Endodermal cell (in vitro differentiated cells): ENCODE data around the gene RTP3. TPM values are rescaled to one million over a fixed set of nuclear protein-coding genes. Genes with fewer than 3 reads are reported as not detected.

Experiments
- DNase-seq: peaks from one replicate; pipeline ENCODE4 v3.0.0-alpha.2; 2017
- H3K27ac ChIP-seq: 2 replicates; pipeline ENCODE4 v1.5.1; 2013; ENCODE audit warnings: mild to moderate bottlenecking, low read depth, low read length, moderate library complexity
- H3K27me3 ChIP-seq: 2 replicates; pipeline ENCODE4 v1.6.1; 2013; ENCODE audit warnings: mild to moderate bottlenecking, low read length, moderate library complexity; ENCODE audit not compliant: insufficient read depth, control insufficient read depth, poor library complexity, severe bottlenecking
- H3K36me3 ChIP-seq: 2 replicates; pipeline ENCODE4 v1.7.0; 2013; ENCODE audit warnings: mild to moderate bottlenecking, low read length, moderate library complexity; ENCODE audit not compliant: control insufficient read depth, insufficient read depth
- H3K4me1 ChIP-seq: one replicate; pipeline ENCODE4 v1.7.0; 2013; ENCODE audit warnings: low read length; ENCODE audit not compliant: control insufficient read depth, insufficient read depth
- H3K4me3 ChIP-seq: 2 replicates; pipeline ENCODE4 v1.5.1; 2013; ENCODE audit warnings: mild to moderate bottlenecking, low read length, moderate library complexity
- H3K9ac ChIP-seq: 2 replicates; pipeline ENCODE4 v1.6.1; 2013; ENCODE audit warnings: mild to moderate bottlenecking, low read length, moderate library complexity; ENCODE audit not compliant: poor library complexity, severe bottlenecking; ENCODE audit errors: extremely low read depth
- H3K9me3 ChIP-seq: 2 replicates; pipeline ENCODE4 v1.6.1; 2013; ENCODE audit warnings: mild to moderate bottlenecking, low read length, moderate library complexity; ENCODE audit not compliant: control insufficient read depth
- H3K27ac Mint-ChIP-seq: 2 replicates; pipeline ENCODE4 v1.8.0; 2020; ENCODE audit warnings: mixed read lengths
- H3K27me3 Mint-ChIP-seq: 2 replicates; pipeline ENCODE4 v1.8.0; 2021; ENCODE audit warnings: mild to moderate bottlenecking, mixed read lengths; ENCODE audit not compliant: insufficient read depth
- H3K36me3 Mint-ChIP-seq: 2 replicates; pipeline ENCODE4 v1.8.0; 2020; ENCODE audit warnings: low read depth, mixed read lengths
- H3K4me1 Mint-ChIP-seq: 2 replicates; pipeline ENCODE4 v1.8.0; 2020; ENCODE audit warnings: mixed read lengths
- H3K4me3 Mint-ChIP-seq: 2 replicates; pipeline ENCODE4 v1.8.0; 2020; ENCODE audit warnings: mild to moderate bottlenecking, moderate library complexity, mixed read lengths
- H3K9me3 Mint-ChIP-seq: 2 replicates; pipeline ENCODE4 v1.8.0; 2020; ENCODE audit warnings: mild to moderate bottlenecking, mixed read lengths
- CTCF ChIP-seq: fragments of 200-600 bp; sonication (generic); conservative IDR thresholded peaks from 2 replicates; pipeline ENCODE4 v1.5.0; 2021; ENCODE audit warnings: antibody characterized with exemption, mild to moderate bottlenecking
- WGBS, 2 experiments: methylation state at CpG; one replicate each; pipeline versions ENCODE4 v1.1.5 to v1.1.7; 2013; ENCODE audit warnings: missing lambda C conversion rate in 2 of 2, mixed read lengths in 1 of 2; ENCODE audit not compliant: insufficient coverage in 1 of 2, insufficient read length in 1 of 2; 5-methylcytosine and 5-hydroxymethylcytosine counted together
- total RNA-seq, 2 donors: library from RNA; stranded (reverse); fragmentation: NEBNext Ultra II Directional in 1 of 2; extraction: Animal tissue kit (Norgen Biotek cat#: 25700) in 1 of 2; gene quantifications; 2 replicates in 1 of 2; 3 replicates in 1 of 2; pipeline ENCODE4 v1.2.1, GENCODE V29; 2021

The RTP3 gene
- total RNA-seq, 2 donors from 2014 or later, result not detected

- H3K9me3 Mint-ChIP-seq, result no peaks in the 10 kb centered on the region
- H3K4me3 Mint-ChIP-seq, result no peak overlapping the region
- TF ChIP-seq CTCF, result no peak
- Histone ChIP-seq H3K4me1 (no peaks in the 10 kb centered on the region), H3K36me3 (no peaks in the 10 kb centered on the region), H3K9me3 (no peaks in the 10 kb centered on the region), H3K27ac (no peak overlapping the region), H3K4me3 (no peak overlapping the region), H3K27me3 (no peaks in the 10 kb centered on the region), H3K9ac (no peak overlapping the region)
- WGBS, 2 experiments, result 89 to 93% methylated on average over 5 of the region's 5 CpGs
- peaks cover 4% of the 10 kb centered on the region for H3K27me3 Mint-ChIP-seq
- H3K36me3 Mint-ChIP-seq, result peaks cover 5% of the 10 kb centered on the region
- H3K27ac Mint-ChIP-seq, result no peak overlapping the region
- H3K4me1 Mint-ChIP-seq, result peaks cover 13% of the 10 kb centered on the region
- DNase-seq, result no peak
Measured at GRCh38 chr3:46504789-46505188, 7.0 kb downstream of the RTP3 start.

- no peaks in the 10 kb centered on the region for H3K36me3 ChIP-seq
- Mint-ChIP-seq H3K27ac (no peak overlapping the region), H3K9me3 (no peaks in the 10 kb centered on the region), H3K4me1 (peaks cover 13% of the 10 kb centered on the region), H3K27me3 (peaks cover 4% of the 10 kb centered on the region), H3K4me3 (no peak overlapping the region), H3K36me3 (peaks cover 5% of the 10 kb centered on the region)
- H3K27me3 ChIP-seq, result no peaks in the 10 kb centered on the region
- H3K4me3 ChIP-seq, result no peak overlapping the region
- H3K4me1 ChIP-seq, result no peaks in the 10 kb centered on the region
- 85 to 87% methylated on average over 9 to 10 of the region's 10 CpGs for WGBS, 2 experiments
- H3K9ac ChIP-seq, result no peak overlapping the region
- no peak for DNase-seq
- H3K9me3 ChIP-seq, result no peaks in the 10 kb centered on the region
- H3K27ac ChIP-seq, result no peak overlapping the region
- TF ChIP-seq CTCF, result no peak
Measured at GRCh38 chr3:46505953-46506352, 8.2 kb downstream of the RTP3 start.

GRCh38 chr3:46506526-46506925, 8.8 kb downstream of the RTP3 start:
- Histone ChIP-seq H3K9me3 (no peaks in the 10 kb centered on the region), H3K4me1 (no peaks in the 10 kb centered on the region), H3K4me3 (no peak overlapping the region), H3K9ac (no peak overlapping the region), H3K36me3 (no peaks in the 10 kb centered on the region), H3K27ac (no peak overlapping the region), H3K27me3 (no peaks in the 10 kb centered on the region)
- 86 to 92% methylated on average over 3 of the region's 3 CpGs for WGBS, 2 experiments
- no peak overlapping the region for H3K27ac Mint-ChIP-seq
- H3K4me1 Mint-ChIP-seq, result peaks cover 12% of the 10 kb centered on the region
- H3K27me3 Mint-ChIP-seq, result peaks cover 4% of the 10 kb centered on the region
- H3K4me3 Mint-ChIP-seq, result no peak overlapping the region
- TF ChIP-seq CTCF, result no peak
- peaks cover 5% of the 10 kb centered on the region for H3K36me3 Mint-ChIP-seq
- H3K9me3 Mint-ChIP-seq, result no peaks in the 10 kb centered on the region
- no peak for DNase-seq
